ENCODE results near the gene APOBEC3H. TPM values are rescaled to one million over a fixed set of nuclear protein-coding genes. Genes with fewer than 3 reads are reported as not detected.
"Not testable (repeated sequence)": the region's sequence is repeated elsewhere in the genome, so short reads cannot be mapped to it uniquely, and the experiment has no call there.

Gene APOBEC3H
- polyA plus RNA-seq, 3 donors = 0.46 TPM; not detected in 2

- WGBS, 3 donors = 85 to 95% (median 92%) methylated on average over 17 to 22 of the region's 24 CpGs
Observed at GRCh38 chr22:39079054-39079637, 17.9 kb upstream of the APOBEC3H start.

GRCh38 chr22:39080052-39080762, 16.8 kb upstream of the APOBEC3H start:
- WGBS, 3 donors = 70 to 86% (median 80%) methylated on average over 9 of the region's 9 CpGs
- no peak overlapping the region for H3K27ac ChIP-seq (ENCODE audit: low read depth, low read length)

More at GRCh38 chr22:39079054-39079637, 17.9 kb upstream of the APOBEC3H start:
- H3K27ac ChIP-seq (ENCODE audit: low read depth, low read length) = not testable (repeated sequence)

GRCh38 chr22:39081016-39081415, 16.0 kb upstream of the APOBEC3H start:
- 80 to 90% (median 85%) methylated on average over 12 of the region's 12 CpGs for WGBS, 3 donors

GRCh38 chr22:39081598-39081997, 15.4 kb upstream of the APOBEC3H start:
- no peak overlapping the region for H3K27ac ChIP-seq (ENCODE audit: low read depth, low read length)
- 73 to 79% (median 78%) methylated on average over 8 of the region's 8 CpGs for WGBS, 3 donors

More at GRCh38 chr22:39081016-39081415, 16.0 kb upstream of the APOBEC3H start:
- no peak overlapping the region for H3K27ac ChIP-seq (ENCODE audit: low read depth, low read length)

- WGBS, 3 donors = 74 to 85% (median 80%) methylated on average over 14 of the region's 14 CpGs
- H3K27ac ChIP-seq (ENCODE audit: low read depth, low read length) = no peak overlapping the region
Observed at GRCh38 chr22:39083212-39084165, 13.6 kb upstream of the APOBEC3H start.

- WGBS, 3 donors = 83 to 93% (median 91%) methylated on average over 8 of the region's 8 CpGs
- H3K27ac ChIP-seq (ENCODE audit: low read depth, low read length) = no peak overlapping the region
Observed at GRCh38 chr22:39084666-39085065, 12.4 kb upstream of the APOBEC3H start.

GRCh38 chr22:39087098-39087497, 9.9 kb upstream of the APOBEC3H start:
- WGBS, 3 donors = 85 to 90% (median 86%) methylated on average over 6 of the region's 6 CpGs
- no peak overlapping the region for H3K27ac ChIP-seq (ENCODE audit: low read depth, low read length)

- H3K27ac ChIP-seq (ENCODE audit: low read depth, low read length) = no peak overlapping the region
- WGBS, 3 donors = 58 to 63% (median 59%) methylated on average over 18 of the region's 18 CpGs
Observed at GRCh38 chr22:39087881-39088684, 9.0 kb upstream of the APOBEC3H start.

- 81 to 92% (median 81%) methylated on average over 5 of the region's 5 CpGs for WGBS, 3 donors
- no peak overlapping the region for H3K27ac ChIP-seq (ENCODE audit: low read depth, low read length)
Observed at GRCh38 chr22:39088685-39089032, 8.4 kb upstream of the APOBEC3H start.

GRCh38 chr22:39089928-39090327, 7.1 kb upstream of the APOBEC3H start:
- 47 to 72% (median 63%) methylated on average over 6 of the region's 6 CpGs for WGBS, 3 donors
- H3K27ac ChIP-seq (ENCODE audit: low read depth, low read length) = no peak overlapping the region

- no peak overlapping the region for H3K27ac ChIP-seq (ENCODE audit: low read depth, low read length)
- WGBS, 3 donors = 59 to 71% (median 59%) methylated on average over 15 of the region's 15 CpGs
Observed at GRCh38 chr22:39090426-39091064, 6.5 kb upstream of the APOBEC3H start.

GRCh38 chr22:39091126-39092081, 5.6 kb upstream of the APOBEC3H start:
- no peak overlapping the region for H3K27ac ChIP-seq (ENCODE audit: low read depth, low read length)
- WGBS, 3 donors = 77 to 87% (median 82%) methylated on average over 23 of the region's 23 CpGs

- no peak overlapping the region for H3K27ac ChIP-seq (ENCODE audit: low read depth, low read length)
- 57 to 68% (median 61%) methylated on average over 8 of the region's 8 CpGs for WGBS, 3 donors
Observed at GRCh38 chr22:39092111-39092862, 4.8 kb upstream of the APOBEC3H start.

- 68 to 85% (median 77%) methylated on average over 14 of the region's 14 CpGs for WGBS, 3 donors
- H3K27ac ChIP-seq (ENCODE audit: low read depth, low read length) = no peak overlapping the region
Observed at GRCh38 chr22:39094717-39095389, 2.2 kb upstream of the APOBEC3H start.

GRCh38 chr22:39095971-39096370, 1.1 kb upstream of the APOBEC3H start:
- H3K27ac ChIP-seq (ENCODE audit: low read depth, low read length) = no peak overlapping the region
- 84 to 92% (median 89%) methylated on average over 3 of the region's 3 CpGs for WGBS, 3 donors

- H3K27ac ChIP-seq (ENCODE audit: low read depth, low read length) = no peak overlapping the region
- 70 to 80% (median 77%) methylated on average over 6 of the region's 6 CpGs for WGBS, 3 donors
Observed at GRCh38 chr22:39098026-39098425, 982 bp downstream of the APOBEC3H start.

Data from adipose tissue (tissue), 3 donors.